ENCODE results near the gene CACNG3.

- TF ChIP-seq EZH2 (IDR thresholded peaks at IDR 0.05; ENCODE audit: borderline replicate concordance) (no peak), CTCF (IDR thresholded peaks at IDR 0.05; ENCODE audit: poor library complexity) (no peak), EZH2phosphoT487 (IDR thresholded peaks at IDR 0.05; ENCODE audit: low read depth, severe bottlenecking, unreplicated experiment) (no peak)
These were observed 49.2 kb upstream of the CACNG3 start for GRCh38 chr16:24206926-24207325.
